Stimulated activated CD8-positive, alpha-beta memory T cell treated with anti-CD3 and anti-CD28 coated beads, Interleukin-7, amount 100 ng/mL, for 24 hours (primary cell): ENCODE measurements around the gene HOXC9.
"Not testable (repeated sequence)": the region's sequence is repeated elsewhere in the genome, so short reads cannot be mapped to it uniquely, and the experiment has no call there.

Experiments
- DNase-seq: peaks from one replicate; pipeline ENCODE4 v3.0.0-alpha.2; 2020; ENCODE audit warnings: low read depth

The HOXC9 gene

DNA sequence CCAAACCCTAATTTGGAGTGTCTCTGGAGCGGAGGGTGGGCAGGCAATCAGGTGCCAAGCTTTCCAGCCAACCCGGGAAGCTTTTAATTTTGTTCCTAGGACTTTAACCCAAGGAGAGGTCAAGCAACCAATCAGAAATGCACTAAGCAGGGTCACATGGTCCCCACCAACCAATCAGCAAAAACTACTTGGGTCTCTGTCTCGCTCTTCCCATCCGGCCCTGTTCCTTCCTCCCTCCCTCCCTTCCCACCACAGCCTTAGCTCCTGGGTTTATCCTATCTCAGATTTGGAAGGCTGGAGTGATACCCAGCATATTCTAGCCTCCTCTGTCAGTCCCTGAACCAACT, 40.2 kb downstream of the HOXC9 start:
- no peak for DNase-seq

DNA sequence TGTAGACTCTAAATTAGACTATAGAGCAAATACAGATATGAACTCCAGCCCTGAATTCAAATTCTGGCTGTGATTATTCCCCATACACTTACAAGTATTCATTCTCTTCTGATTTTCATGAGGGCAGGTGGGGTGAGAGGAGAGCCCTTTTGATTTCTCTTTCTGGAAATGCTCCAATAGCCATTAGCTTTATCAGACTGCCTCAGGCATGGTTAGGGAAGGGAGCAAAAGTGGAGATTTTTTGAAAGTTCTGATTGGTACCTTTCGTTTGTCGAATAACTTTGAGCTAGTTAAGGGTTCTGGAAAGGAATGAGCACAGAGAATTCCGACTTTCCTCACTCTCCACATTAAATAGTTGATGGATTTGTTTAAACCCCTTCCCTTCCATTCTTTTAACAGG, 40.7 kb downstream of the HOXC9 start:
- no peak for DNase-seq

DNA sequence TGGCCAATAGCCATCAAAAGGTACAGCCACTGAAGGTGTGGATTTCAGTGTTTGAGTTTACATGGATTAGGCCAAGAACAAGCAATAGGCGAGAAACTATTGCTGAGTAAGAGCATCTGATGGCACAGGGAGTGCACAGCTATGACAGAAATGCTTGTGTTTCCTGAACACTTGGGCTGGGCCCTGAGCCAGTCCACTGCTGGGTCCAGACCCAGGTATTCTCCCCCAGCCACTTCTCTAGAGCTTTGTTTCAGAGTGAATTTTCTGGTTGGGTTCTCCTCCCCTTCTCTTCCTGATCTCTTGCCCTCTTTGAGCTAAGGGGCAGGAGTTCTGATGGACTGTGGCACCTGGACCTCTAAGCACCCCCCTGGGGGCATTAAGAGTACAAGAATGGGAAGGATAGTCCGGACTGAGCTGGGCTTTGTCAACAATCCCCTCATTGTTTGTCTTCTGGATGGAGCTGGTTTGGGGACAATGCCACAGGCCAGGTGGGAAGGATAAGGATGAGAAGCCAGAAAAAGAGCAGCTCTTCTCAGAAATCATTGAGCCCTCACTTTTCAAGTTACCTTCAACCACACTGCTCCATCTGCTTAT, 41.2 kb downstream of the HOXC9 start:
- no peak for DNase-seq

DNA sequence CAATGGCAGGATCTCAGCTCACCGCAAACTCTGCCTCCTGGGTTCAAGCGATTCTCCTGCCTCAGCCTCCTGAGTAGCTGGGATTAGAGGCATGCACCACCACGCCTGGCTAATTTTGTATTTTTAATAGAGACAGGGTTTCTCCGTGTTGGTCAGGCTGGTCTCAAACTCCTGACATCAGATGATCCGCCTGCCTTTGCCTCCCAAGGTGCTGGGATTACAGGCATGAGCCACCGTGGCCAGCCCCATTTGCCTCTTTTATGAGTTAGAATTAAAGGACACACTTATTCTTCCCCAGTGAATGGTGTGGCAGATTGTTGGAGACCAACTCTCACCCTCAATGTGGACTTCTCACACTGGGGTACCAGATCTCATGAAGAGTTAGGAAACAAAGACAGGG, 42.1 kb downstream of the HOXC9 start:
- DNase-seq: not testable (repeated sequence)

GRCh38 chr12:54042970-54043853, 43.3 kb downstream of the HOXC9 start:
- DNase-seq: no peak

GRCh38 chr12:54044425-54045103, 44.6 kb downstream of the HOXC9 start:
- DNase-seq: no peak

GRCh38 chr12:54045401-54045800, 45.4 kb downstream of the HOXC9 start:
- DNase-seq: no peak

DNA sequence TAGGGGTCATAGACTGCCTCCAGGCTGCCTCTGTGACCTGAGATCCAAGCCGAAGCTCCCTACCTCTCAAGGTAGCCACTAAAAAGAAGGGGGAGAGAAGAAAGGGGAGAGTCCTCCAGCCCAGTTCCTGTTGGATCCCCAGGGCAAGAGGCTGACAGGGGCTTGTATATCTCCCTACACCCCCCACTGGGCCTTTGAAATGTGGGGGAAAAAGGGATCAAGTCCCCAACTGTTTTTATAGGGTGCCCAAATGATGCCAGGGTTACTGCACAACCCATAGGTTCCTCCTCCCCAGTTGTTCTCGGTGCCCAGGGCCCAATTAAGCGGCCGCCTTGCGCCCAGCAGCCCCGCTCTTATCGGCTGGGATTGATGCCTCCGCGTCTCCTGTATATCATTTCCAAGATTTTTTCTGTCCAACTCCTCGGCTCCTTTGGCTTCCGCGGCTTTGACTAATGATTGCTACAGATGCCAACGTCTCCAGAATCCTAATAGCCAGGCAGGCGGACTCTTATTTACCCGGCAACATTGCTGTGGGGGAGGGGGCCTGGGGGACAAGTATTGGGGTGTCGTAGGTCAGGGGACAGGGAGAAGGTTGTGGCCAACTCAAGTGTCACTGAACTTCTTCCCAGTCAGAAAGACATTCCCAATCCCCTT, 46.0 kb downstream of the HOXC9 start:
- no peak for DNase-seq

DNA sequence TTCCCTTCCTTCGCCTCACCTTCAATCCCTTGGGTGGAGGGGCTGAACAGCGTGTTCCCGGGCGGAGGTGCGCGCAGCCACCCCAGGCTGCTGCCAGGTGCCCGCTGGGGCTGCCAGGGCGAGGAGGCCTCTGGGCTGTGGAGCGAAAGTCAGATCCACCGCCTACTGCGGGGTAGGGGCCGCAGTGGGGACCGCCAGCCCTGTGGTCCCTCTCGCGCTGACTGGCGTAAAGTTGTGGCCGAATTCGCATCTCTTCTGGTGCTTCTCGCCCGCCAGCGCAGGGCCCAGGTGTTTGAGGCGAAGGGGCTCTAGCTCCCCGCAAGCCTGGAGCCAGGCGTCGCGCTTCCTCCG, 46.8 kb downstream of the HOXC9 start:
- no peak for DNase-seq

GRCh38 chr12:54047160-54047963, 47.4 kb downstream of the HOXC9 start:
- no peak for DNase-seq

- DNase-seq: no peak
Observed at GRCh38 chr12:54047964-54048303, 48.0 kb downstream of the HOXC9 start.

GRCh38 chr12:54048406-54049093, 48.6 kb downstream of the HOXC9 start:
- DNase-seq: no peak

- no peak for DNase-seq
Observed at GRCh38 chr12:54049108-54049507, 49.1 kb downstream of the HOXC9 start.

GRCh38 chr12:54050482-54050810, 50.5 kb downstream of the HOXC9 start:
- no peak for DNase-seq

DNA sequence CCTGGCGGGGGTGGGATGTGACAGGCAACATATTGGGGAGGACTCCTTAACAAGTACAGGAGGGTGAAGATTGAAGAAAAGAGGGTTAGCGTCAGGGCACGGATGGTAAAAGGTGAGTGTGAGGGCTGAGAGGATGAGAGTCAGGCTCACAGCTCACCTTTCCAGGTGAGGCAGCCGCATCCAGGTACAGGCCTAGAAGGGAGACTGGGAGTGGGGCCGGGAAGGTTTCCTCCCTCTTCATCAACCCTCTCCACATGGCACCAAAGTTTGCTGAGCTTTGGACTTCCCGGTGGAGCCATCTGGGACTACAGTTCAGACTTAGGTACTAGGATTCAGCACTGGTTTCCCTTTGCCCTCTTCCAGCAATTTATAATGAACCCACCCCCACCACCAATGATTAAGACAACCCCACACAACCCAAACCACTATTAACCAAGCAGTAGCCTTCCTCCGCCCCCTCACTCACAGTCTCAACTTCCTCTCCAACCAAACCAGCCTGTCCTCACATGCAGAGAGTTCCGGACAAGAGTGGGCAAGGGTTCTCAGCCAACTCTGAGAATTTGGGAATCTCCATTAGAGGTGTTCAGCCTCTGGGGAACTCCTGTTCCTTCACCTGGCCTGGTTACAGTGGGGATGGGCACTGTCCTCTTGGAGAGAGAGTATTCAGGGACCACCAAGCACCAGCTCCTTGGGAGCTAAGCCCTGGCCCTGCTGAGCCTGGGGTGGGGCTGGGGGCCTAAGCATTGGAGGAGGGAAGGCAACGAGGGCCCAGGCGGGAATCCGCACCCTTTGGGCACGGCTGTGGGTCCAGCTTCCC, 51.3 kb downstream of the HOXC9 start:
- DNase-seq: no peak

DNA sequence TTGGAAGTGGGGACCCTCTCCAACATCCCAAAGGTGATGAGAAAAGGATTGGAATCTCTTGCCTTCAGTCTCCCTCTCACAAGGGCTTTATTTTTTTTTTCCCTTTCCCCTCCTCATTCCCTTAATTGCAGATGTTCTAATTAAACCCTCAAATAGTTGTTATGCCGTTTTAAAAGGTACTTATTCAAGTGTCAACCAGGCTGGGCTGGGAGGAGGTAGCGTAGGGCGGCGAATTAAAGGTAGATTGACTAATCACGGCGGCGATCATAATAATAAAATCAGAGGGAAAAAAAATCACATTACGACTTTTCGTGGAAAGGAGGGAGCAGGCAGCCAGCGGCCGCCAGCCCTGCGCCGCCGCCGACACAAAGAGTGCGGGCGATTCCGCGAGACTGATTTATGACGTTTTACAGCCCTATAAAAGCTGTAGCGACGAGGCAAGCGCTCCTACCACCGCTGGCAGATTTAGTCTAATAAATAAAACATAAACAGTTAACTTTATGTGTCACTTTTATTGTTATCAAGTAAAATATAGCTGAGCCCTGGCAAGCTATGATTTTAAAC, 52.0 kb downstream of the HOXC9 start:
- no peak for DNase-seq

DNA sequence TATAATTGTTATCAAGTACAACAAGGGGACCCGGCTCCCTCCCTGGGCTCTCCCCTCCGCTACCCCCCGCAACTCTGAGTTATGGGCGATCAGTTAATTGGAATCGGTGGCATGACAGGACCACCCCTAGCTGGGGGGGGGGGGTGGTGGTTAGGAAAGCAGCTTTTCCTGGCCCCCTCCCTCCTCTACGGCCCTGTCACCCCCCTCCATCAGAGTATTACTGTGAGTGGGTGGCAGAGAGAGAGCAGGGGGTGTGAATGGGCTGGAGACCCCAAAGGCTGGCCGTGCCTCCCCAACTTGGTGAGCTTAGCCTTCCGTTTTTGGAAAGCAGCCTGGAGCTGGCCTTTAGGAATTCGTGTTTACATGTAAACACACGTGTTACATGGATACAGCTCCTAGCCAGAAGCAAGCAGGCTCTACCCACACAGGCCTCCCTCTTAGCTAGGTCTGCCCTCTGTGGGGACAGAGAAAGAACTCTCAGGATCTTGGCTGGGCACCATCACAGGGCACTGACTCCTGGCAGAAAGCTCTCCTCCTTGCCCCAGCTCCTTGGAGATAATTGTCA, 52.6 kb downstream of the HOXC9 start:
- DNase-seq: no peak
